GM12865 (cell line): ENCODE measurements around the gene TXNRD2.

Experiments used
- DNase-seq: peaks from one replicate; pipeline ENCODE4 v3.0.0; 2010; ENCODE audit warnings: low read depth
- H3K4me3 ChIP-seq: 2 replicates; pipeline ENCODE4 v1.5.1; 2011; ENCODE audit warnings: mild to moderate bottlenecking, low read depth, low read length, control low read depth
- CTCF ChIP-seq: IDR thresholded peaks from 2 replicates; pipeline ENCODE4 v1.5.1; 2011; ENCODE audit warnings: low read length, control low read depth, low read depth, inconsistent platforms; ENCODE audit not compliant: insufficient read depth; ENCODE audit errors: missing control alignments

Gene TXNRD2

GRCh38 chr22:19915287-19915954 is 26.2 kb downstream of the TXNRD2 start:
- DNase-seq: no peak
- H3K4me3 ChIP-seq: no peak overlapping the region
- TF ChIP-seq CTCF: no peak

- DNase-seq: no peak
- no peak for TF ChIP-seq CTCF
These were observed 27.2 kb downstream of the TXNRD2 start for GRCh38 chr22:19914201-19914943.

GRCh38 chr22:19913337-19913936 is 28.2 kb downstream of the TXNRD2 start:
- no peak for TF ChIP-seq CTCF
- no peak overlapping the region for H3K4me3 ChIP-seq
- no peak for DNase-seq

More at GRCh38 chr22:19914201-19914943, 27.2 kb downstream of the TXNRD2 start:
- H3K4me3 ChIP-seq: no peak overlapping the region

- no peak for DNase-seq
- TF ChIP-seq CTCF: no peak
- no peak overlapping the region for H3K4me3 ChIP-seq
These were observed 29.2 kb downstream of the TXNRD2 start for GRCh38 chr22:19912271-19912999.

- DNase-seq: no peak
- TF ChIP-seq CTCF: no peak
- H3K4me3 ChIP-seq: no peak overlapping the region
These were observed 29.9 kb downstream of the TXNRD2 start for GRCh38 chr22:19911540-19912270.

- no peak for TF ChIP-seq CTCF
- no peak for DNase-seq
- H3K4me3 ChIP-seq: no peak overlapping the region
These were observed 31.4 kb downstream of the TXNRD2 start for GRCh38 chr22:19910180-19910744.
